ENCODE results near the gene RACGAP1. TPM values are rescaled to one million over a fixed set of nuclear protein-coding genes. Genes with fewer than 3 reads are reported as not detected.

The RACGAP1 gene
- total RNA-seq, 3 donors from 2014 or later (not counting 1 experiment from before 2014, with no cell fraction given) = 6.1 to 11.6 (median 8.7) TPM

GRCh38 chr12:49968471-49968870 is 56.8 kb downstream of the RACGAP1 start:
- H3K4me3 Mint-ChIP-seq = peak overlapping the region; percentile 13

GRCh38 chr12:49967777-49968250 is 57.5 kb downstream of the RACGAP1 start:
- H3K9me3 Mint-ChIP-seq = no peaks in the 10 kb centered on the region
- Histone ChIP-seq H3K36me3 (ENCODE audit: control insufficient read depth, insufficient read depth, low read length) (no peaks in the 10 kb centered on the region), H3K27me3 (ENCODE audit: control insufficient read depth, insufficient read depth, low read length) (peaks cover 8% of the 10 kb centered on the region), H3K27ac (ENCODE audit: low read length) (no peak overlapping the region), H3K4me1 (ENCODE audit: control insufficient read depth, insufficient read depth, low read length) (peaks cover 14% of the 10 kb centered on the region), H3K9me3 (ENCODE audit: control insufficient read depth, insufficient read depth, low read length) (no peaks in the 10 kb centered on the region), H3K4me3 (ENCODE audit: low read length) (peak overlapping the region; percentile 26)
- WGBS (ENCODE audit: insufficient coverage) = 37% methylated on average over 15 of the region's 15 CpGs
- DNase-seq = no peak
- no peak for ATAC-seq
- TF ChIP-seq CTCF (IDR thresholded peaks at IDR 0.05) = no peak
- peaks cover 26 to 28% of the 10 kb centered on the region in 2 donors for H3K27me3 Mint-ChIP-seq (ENCODE audit: low read depth in 2 of 2)
- intact Hi-C loops (cut with micrococcal nuclease) = loop anchor here (1.0 to 5.0 kb wide), 2 partner anchors 88 to 104 kb away; no protein-coding TSS in a partner anchor
- H3K36me3 Mint-ChIP-seq = no peaks in the 10 kb centered on the region
- H3K27ac Mint-ChIP-seq = no peak overlapping the region
- peaks cover 0 to 5% of the 10 kb centered on the region in 2 donors for H3K4me1 Mint-ChIP-seq
- peak overlapping the region; percentile 83 for H3K4me3 Mint-ChIP-seq

More at GRCh38 chr12:49968471-49968870, 56.8 kb downstream of the RACGAP1 start:
- 92% methylated on average over 6 of the region's 6 CpGs for WGBS (ENCODE audit: insufficient coverage)
- DNase-seq (no peak), ATAC-seq (no peak)
- peaks cover 0 to 5% of the 10 kb centered on the region in 2 donors for H3K4me1 Mint-ChIP-seq
- Histone ChIP-seq H3K4me1 (ENCODE audit: control insufficient read depth, insufficient read depth, low read length) (peaks cover 14% of the 10 kb centered on the region), H3K27me3 (ENCODE audit: control insufficient read depth, insufficient read depth, low read length) (peaks cover 4% of the 10 kb centered on the region), H3K36me3 (ENCODE audit: control insufficient read depth, insufficient read depth, low read length) (no peaks in the 10 kb centered on the region), H3K27ac (ENCODE audit: low read length) (no peak overlapping the region), H3K9me3 (ENCODE audit: control insufficient read depth, insufficient read depth, low read length) (no peaks in the 10 kb centered on the region), H3K4me3 (ENCODE audit: low read length) (no peak overlapping the region)
- H3K9me3 Mint-ChIP-seq = no peaks in the 10 kb centered on the region
- H3K36me3 Mint-ChIP-seq = no peaks in the 10 kb centered on the region
- peaks cover 25% of the 10 kb centered on the region in 2 donors for H3K27me3 Mint-ChIP-seq (ENCODE audit: low read depth in 2 of 2)
- intact Hi-C loops (cut with micrococcal nuclease) = loop anchor here (5.0 kb wide), 1 partner anchor 104 kb away; no protein-coding TSS in a partner anchor
- no peak for TF ChIP-seq CTCF (IDR thresholded peaks at IDR 0.05)
- no peak overlapping the region for H3K27ac Mint-ChIP-seq

GRCh38 chr12:49967042-49967776 is 58.1 kb downstream of the RACGAP1 start:
- Histone ChIP-seq H3K36me3 (ENCODE audit: control insufficient read depth, insufficient read depth, low read length) (no peaks in the 10 kb centered on the region), H3K4me1 (ENCODE audit: control insufficient read depth, insufficient read depth, low read length) (peaks cover 14% of the 10 kb centered on the region), H3K4me3 (ENCODE audit: low read length) (peak overlapping the region; percentile 26), H3K9me3 (ENCODE audit: control insufficient read depth, insufficient read depth, low read length) (no peaks in the 10 kb centered on the region), H3K27ac (ENCODE audit: low read length) (no peak overlapping the region), H3K27me3 (ENCODE audit: control insufficient read depth, insufficient read depth, low read length) (peaks cover 8% of the 10 kb centered on the region)
- H3K36me3 Mint-ChIP-seq = no peaks in the 10 kb centered on the region
- H3K27me3 Mint-ChIP-seq (ENCODE audit: low read depth in 2 of 2) = peaks cover 32 to 34% of the 10 kb centered on the region in 2 donors
- peak; percentile 87 to 90 (median 90) for ATAC-seq
- DNase-seq = peak; percentile 90 to 94
- H3K4me3 Mint-ChIP-seq = peak overlapping the region; percentile 83
- intact Hi-C loops (cut with micrococcal nuclease) = loop anchor here (1.0 to 5.0 kb wide), 2 partner anchors 89 to 105 kb away; no protein-coding TSS in a partner anchor
- peaks cover 0 to 5% of the 10 kb centered on the region in 2 donors for H3K4me1 Mint-ChIP-seq
- TF ChIP-seq CTCF (IDR thresholded peaks at IDR 0.05) = peak; percentile 93
- peak overlapping the region in 1 of 2 donors; percentile 42 for H3K27ac Mint-ChIP-seq
- no peaks in the 10 kb centered on the region for H3K9me3 Mint-ChIP-seq
- 2% methylated on average over 40 of the region's 40 CpGs for WGBS (ENCODE audit: insufficient coverage)

Data from natural killer cell (primary cell).